ENCODE data around the gene CACNA1C. TPM values are rescaled to one million over a fixed set of nuclear protein-coding genes. Genes with fewer than 3 reads are reported as not detected.

Gene CACNA1C
- total and polyA plus RNA-seq, 10 of the 15 experiments (the other 5 are each of a cell fraction or from before 2014, with no cell fraction given), result under 0.01 to 0.15 (median 0.09) TPM; not detected in 5

- TF ChIP-seq ATF2 (IDR thresholded peaks at IDR 0.05; ENCODE audit: low read length) (no peak), ZBTB4 (CRISPR knock-in tag; IDR thresholded peaks at IDR 0.05) (no peak), DPF2 (IDR thresholded peaks at IDR 0.05) (no peak)
- no TSS peak for BruUV-seq (replicated peaks)
- peaks cover 0 to 1% of the 10 kb centered on the region in 2 experiments; a peak in 3 of 4 replicates for H3K27me3 ChIP-seq (replicated peaks in 1 of 2; ENCODE audit: control insufficient read depth in 2 of 2, insufficient read depth in 2 of 2, low read length in 1 of 2)
- intact Hi-C loops (cut with micrococcal nuclease; ENCODE audit: unreplicated experiment), result no loop called here
- no peak for DNase-seq (ENCODE audit: low read depth, low spot score)
- in situ Hi-C loops (cut with MboI), result no loop called here
- no peak overlapping the region for H3K4me2 ChIP-seq (ENCODE audit: control insufficient read depth, insufficient read depth)
- WGBS (ENCODE audit: insufficient coverage, insufficient replicate concordance, low lambda C conversion rate, missing lambda C conversion rate), result 2% methylated on average over 6 of the region's 6 CpGs
- no peak overlapping the region for H2AFZ ChIP-seq (ENCODE audit: control insufficient read depth, low read depth, low read length)
- no peaks in the 10 kb centered on the region for H4K20me1 ChIP-seq (ENCODE audit: control insufficient read depth, insufficient read depth)
- ChIA-PET POLR2A (no interaction called here), SMC1A (ENCODE audit: uncharacterized antibody, unreplicated experiment) (no interaction called here), CTCF (no interaction called here), RAD21 (ENCODE audit: unreplicated experiment) (no interaction called here)
- no peaks in the 10 kb centered on the region for H3K9me3 ChIP-seq (replicated peaks; ENCODE audit: control insufficient read depth, insufficient read depth, low read length)
- no peak for ATAC-seq
- H3K27ac ChIP-seq (ENCODE audit: control insufficient read depth, insufficient read depth), result no peak overlapping the region
- FAIRE-seq, result no peak
- H3K4me1 ChIP-seq (ENCODE audit: control insufficient read depth, insufficient read depth, low read length), result no peaks in the 10 kb centered on the region
- no peaks in the 10 kb centered on the region for H3K79me2 ChIP-seq (ENCODE audit: control insufficient read depth, insufficient read depth, low read length)
- H3K36me3 ChIP-seq (ENCODE audit: control insufficient read depth in 2 of 2, insufficient read depth in 2 of 2, low read length in 1 of 2), result no peaks in the 10 kb centered on the region
- no peak overlapping the region for H3K9ac ChIP-seq (ENCODE audit: control insufficient read depth, insufficient read depth, low read length)
- no peak overlapping the region for H3K4me3 ChIP-seq
Measured at GRCh38 chr12:2449586-2449985, 396.8 kb downstream of the CACNA1C start.

All from GM12878 (cell line).